G401 (cell line): ENCODE measurements around the gene SELENOP. TPM values are rescaled to one million over a fixed set of nuclear protein-coding genes. Genes with fewer than 3 reads are reported as not detected.
"Not testable (repeated sequence)": the region's sequence is repeated elsewhere in the genome, so short reads cannot be mapped to it uniquely, and the experiment has no call there.

Experiments
- DNase-seq: peaks from one replicate; pipeline ENCODE4 v3.0.0-alpha.2; 2015; ENCODE audit warnings: low spot score
- in situ Hi-C: cut with HindIII; loops from 2 replicates; pipeline ENCODE4 v1.10.0; 2016; ENCODE audit warnings: low sequenced_read_pairs, mixed read lengths
- total RNA-seq: library from RNA; depleted of rRNA; stranded (reverse); fragments of >200 nt; shearing (Covaris generic); gene quantifications from 2 replicates; pipeline ENCODE4 v1.2.3, GENCODE V29; 2014; rRNA removed

Gene SELENOP
- 0.20 TPM in 1 of 2 replicates, not detected in the other for total RNA-seq

- peak; percentile 16 for DNase-seq
Observed at GRCh38 chr5:42811591-42812446, at the start of gene SELENOP. TSS of gene SELENOP (minus strand) at chr5:42811892. CDS start at chr5:42808353, 3,539 bp downstream.

GRCh38 chr5:42858687-42859086 is 47.0 kb upstream of the SELENOP start:
- peak; percentile 7 for DNase-seq
- in situ Hi-C loops = no loop called here

More at GRCh38 chr5:42811591-42812446, at the start of gene SELENOP:
- in situ Hi-C loops = no loop called here

GRCh38 chr5:42858031-42858643 is 46.4 kb upstream of the SELENOP start:
- in situ Hi-C loops = no loop called here
- peak; percentile 7 for DNase-seq

GRCh38 chr5:42855811-42856210 is 44.1 kb upstream of the SELENOP start:
- no peak for DNase-seq

GRCh38 chr5:42855386-42855785 is 43.7 kb upstream of the SELENOP start:
- in situ Hi-C loops = no loop called here
- no peak for DNase-seq

More at GRCh38 chr5:42855811-42856210, 44.1 kb upstream of the SELENOP start:
- in situ Hi-C loops = no loop called here

GRCh38 chr5:42854795-42855194 is 43.1 kb upstream of the SELENOP start:
- in situ Hi-C loops = no loop called here
- no peak for DNase-seq

GRCh38 chr5:42852826-42853225 is 41.1 kb upstream of the SELENOP start:
- in situ Hi-C loops = no loop called here
- DNase-seq = no peak

- in situ Hi-C loops = no loop called here
Observed at GRCh38 chr5:42851481-42851880, 39.8 kb upstream of the SELENOP start.

GRCh38 chr5:42848545-42848944 is 36.9 kb upstream of the SELENOP start:
- DNase-seq = no peak
- in situ Hi-C loops = no loop called here

More at GRCh38 chr5:42851481-42851880, 39.8 kb upstream of the SELENOP start:
- DNase-seq = no peak

GRCh38 chr5:42844408-42844807 is 32.7 kb upstream of the SELENOP start:
- DNase-seq, in situ Hi-C loops: not testable (repeated sequence)

GRCh38 chr5:42843675-42844292 is 32.1 kb upstream of the SELENOP start:
- in situ Hi-C loops = no loop called here
- no peak for DNase-seq

GRCh38 chr5:42842921-42843641 is 31.4 kb upstream of the SELENOP start:
- in situ Hi-C loops = no loop called here
- no peak for DNase-seq

GRCh38 chr5:42840842-42841567 is 29.3 kb upstream of the SELENOP start:
- in situ Hi-C loops = no loop called here

GRCh38 chr5:42840269-42840668 is 28.6 kb upstream of the SELENOP start:
- in situ Hi-C loops = no loop called here

More at GRCh38 chr5:42840842-42841567, 29.3 kb upstream of the SELENOP start:
- no peak for DNase-seq

GRCh38 chr5:42839196-42839595 is 27.5 kb upstream of the SELENOP start:
- in situ Hi-C loops = no loop called here
- DNase-seq = no peak

More at GRCh38 chr5:42840269-42840668, 28.6 kb upstream of the SELENOP start:
- DNase-seq = no peak

GRCh38 chr5:42837601-42838000 is 25.9 kb upstream of the SELENOP start:
- in situ Hi-C loops = no loop called here
- DNase-seq = no peak

- in situ Hi-C loops = no loop called here
- DNase-seq = no peak
Observed at GRCh38 chr5:42836070-42836769, 24.5 kb upstream of the SELENOP start.

- DNase-seq = no peak
- in situ Hi-C loops = no loop called here
Observed at GRCh38 chr5:42832060-42832459, 20.4 kb upstream of the SELENOP start.
